HTR-8/SVneo (cell line): Measurements from ENCODE around the gene PTGES2.
"Not testable (repeated sequence)": the region's sequence is repeated elsewhere in the genome, so short reads cannot be mapped to it uniquely, and the experiment has no call there.

ENCODE experiments used
- DNase-seq: peaks from one replicate; pipeline ENCODE4 v3.0.0; 2011; ENCODE audit warnings: low spot score, mixed read lengths; ENCODE audit not compliant: insufficient read length
- FAIRE-seq: peaks from 2 replicates; lab custom pipeline; 2011; peaks lifted over from hg19 to GRCh38; lab: Jason Lieb, UNC

Gene PTGES2

GRCh38 chr9:128093011-128093410 lies 34.5 kb downstream of the PTGES2 start:
- DNase-seq (no peak), FAIRE-seq (no peak)

- DNase-seq (no peak), FAIRE-seq (no peak)
Observed at GRCh38 chr9:128092199-128092977, 35.1 kb downstream of the PTGES2 start.

GRCh38 chr9:128091571-128091970 lies 36.0 kb downstream of the PTGES2 start:
- no peak for FAIRE-seq
- DNase-seq: no peak

- DNase-seq (no peak), FAIRE-seq (no peak)
Observed at GRCh38 chr9:128091144-128091543, 36.4 kb downstream of the PTGES2 start.

GRCh38 chr9:128089299-128089698 lies 38.2 kb downstream of the PTGES2 start:
- FAIRE-seq (no peak), DNase-seq (no peak)

- FAIRE-seq: no peak
Observed at GRCh38 chr9:128088253-128088945, 39.1 kb downstream of the PTGES2 start.

GRCh38 chr9:128087262-128087661 lies 40.3 kb downstream of the PTGES2 start:
- DNase-seq (no peak), FAIRE-seq (no peak)

More at GRCh38 chr9:128088253-128088945, 39.1 kb downstream of the PTGES2 start:
- DNase-seq: no peak

- DNase-seq (no peak), FAIRE-seq (no peak)
Observed at GRCh38 chr9:128085943-128086342, 41.6 kb downstream of the PTGES2 start.

GRCh38 chr9:128084746-128085145 lies 42.8 kb downstream of the PTGES2 start:
- no peak for DNase-seq
- no peak for FAIRE-seq

- FAIRE-seq (no peak), DNase-seq (no peak)
Observed at GRCh38 chr9:128082151-128082550, 45.4 kb downstream of the PTGES2 start.

GRCh38 chr9:128081056-128081455 lies 46.5 kb downstream of the PTGES2 start:
- FAIRE-seq (no peak), DNase-seq (no peak)

- DNase-seq (no peak), FAIRE-seq (no peak)
Observed at GRCh38 chr9:128080206-128080605, 47.3 kb downstream of the PTGES2 start.

- FAIRE-seq: no peak
- no peak for DNase-seq
Observed at GRCh38 chr9:128078504-128079434, 48.8 kb downstream of the PTGES2 start.

- no peak for DNase-seq
- FAIRE-seq: no peak
Observed at GRCh38 chr9:128077847-128078503, 49.6 kb downstream of the PTGES2 start.

GRCh38 chr9:128073253-128073886 lies 54.2 kb downstream of the PTGES2 start:
- DNase-seq (no peak), FAIRE-seq (no peak)

- FAIRE-seq (no peak), DNase-seq (no peak)
Observed at GRCh38 chr9:128072144-128073021, 55.1 kb downstream of the PTGES2 start.

- DNase-seq, FAIRE-seq: not testable (repeated sequence)
Observed at GRCh38 chr9:128071475-128071874, 56.1 kb downstream of the PTGES2 start.

GRCh38 chr9:128070874-128071273 lies 56.7 kb downstream of the PTGES2 start:
- FAIRE-seq (no peak), DNase-seq (no peak)
